T-helper 9 cell (primary cell): ENCODE data around the gene RAI1.

ENCODE experiments used
- DNase-seq: peaks from one replicate; pipeline ENCODE4 v3.0.0-alpha.2; 2020

RAI1 gene

DNA sequence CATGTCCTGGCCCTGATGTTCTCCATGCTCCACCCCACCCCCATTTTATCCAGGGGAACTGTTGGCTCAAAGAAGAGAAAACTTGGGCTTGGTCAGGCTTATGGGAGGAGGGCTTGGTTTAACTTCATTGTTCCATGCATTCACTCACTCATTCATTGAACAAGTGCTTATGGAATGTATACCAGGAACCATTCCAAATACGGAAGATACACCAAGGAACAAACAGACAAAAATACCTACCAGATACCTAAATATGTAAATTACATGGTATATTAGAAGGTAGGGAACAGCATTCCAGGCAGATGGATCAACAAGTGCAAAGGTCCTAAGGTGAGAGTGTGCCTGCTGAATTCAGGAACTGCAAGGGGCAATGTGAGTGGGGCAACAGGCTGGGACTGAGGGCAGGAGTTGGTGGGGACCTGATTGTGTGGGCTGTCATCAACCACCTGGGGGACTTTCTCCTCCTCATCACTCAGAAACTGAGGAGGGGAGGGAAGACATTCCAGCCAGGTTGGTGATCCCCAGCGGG, 39.9 kb downstream of the RAI1 start:
- DNase-seq: no peak

DNA sequence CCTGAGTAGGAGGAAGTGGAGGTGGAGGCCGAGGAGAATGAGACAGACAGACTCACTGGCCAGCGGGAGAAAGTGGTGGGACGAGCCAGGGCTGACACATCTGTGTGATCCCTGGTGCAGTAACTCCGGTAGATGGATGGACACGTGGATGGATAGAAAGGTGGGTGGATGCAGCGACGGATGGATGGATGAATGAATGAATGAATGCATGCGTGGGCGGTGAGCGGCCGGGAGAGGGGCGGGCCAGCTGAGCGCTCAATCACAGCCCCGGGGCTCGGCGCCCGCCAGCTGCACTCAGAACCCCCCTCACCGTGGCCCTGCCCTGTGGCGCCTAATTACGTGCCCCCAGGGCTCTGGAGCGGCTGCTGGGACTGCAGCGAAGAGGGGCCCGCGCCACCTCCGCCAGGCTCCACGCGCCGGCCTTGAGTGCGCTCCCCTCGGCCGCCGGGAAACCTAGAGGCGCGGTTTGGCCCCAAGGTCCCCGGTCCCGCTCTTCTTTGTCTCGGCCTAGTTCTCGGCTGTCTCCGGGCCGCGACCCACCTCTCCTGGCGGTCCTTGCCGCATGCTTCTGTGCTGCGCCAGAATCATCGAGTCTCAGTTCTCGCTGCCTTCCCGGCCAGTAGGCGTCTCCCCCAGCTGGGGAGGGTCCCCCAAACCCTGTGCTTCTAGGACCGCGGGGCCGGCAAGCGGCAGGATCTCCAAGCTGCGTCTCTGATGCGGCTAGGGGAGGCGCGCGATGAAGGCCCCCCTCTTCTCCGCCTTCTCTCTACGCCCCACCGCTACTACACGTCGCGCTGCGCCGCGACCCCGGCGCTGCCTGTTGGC, 41.0 kb downstream of the RAI1 start:
- DNase-seq: no peak

- no peak for DNase-seq
Observed at GRCh38 chr17:17722906-17723353, 41.7 kb downstream of the RAI1 start.

DNA sequence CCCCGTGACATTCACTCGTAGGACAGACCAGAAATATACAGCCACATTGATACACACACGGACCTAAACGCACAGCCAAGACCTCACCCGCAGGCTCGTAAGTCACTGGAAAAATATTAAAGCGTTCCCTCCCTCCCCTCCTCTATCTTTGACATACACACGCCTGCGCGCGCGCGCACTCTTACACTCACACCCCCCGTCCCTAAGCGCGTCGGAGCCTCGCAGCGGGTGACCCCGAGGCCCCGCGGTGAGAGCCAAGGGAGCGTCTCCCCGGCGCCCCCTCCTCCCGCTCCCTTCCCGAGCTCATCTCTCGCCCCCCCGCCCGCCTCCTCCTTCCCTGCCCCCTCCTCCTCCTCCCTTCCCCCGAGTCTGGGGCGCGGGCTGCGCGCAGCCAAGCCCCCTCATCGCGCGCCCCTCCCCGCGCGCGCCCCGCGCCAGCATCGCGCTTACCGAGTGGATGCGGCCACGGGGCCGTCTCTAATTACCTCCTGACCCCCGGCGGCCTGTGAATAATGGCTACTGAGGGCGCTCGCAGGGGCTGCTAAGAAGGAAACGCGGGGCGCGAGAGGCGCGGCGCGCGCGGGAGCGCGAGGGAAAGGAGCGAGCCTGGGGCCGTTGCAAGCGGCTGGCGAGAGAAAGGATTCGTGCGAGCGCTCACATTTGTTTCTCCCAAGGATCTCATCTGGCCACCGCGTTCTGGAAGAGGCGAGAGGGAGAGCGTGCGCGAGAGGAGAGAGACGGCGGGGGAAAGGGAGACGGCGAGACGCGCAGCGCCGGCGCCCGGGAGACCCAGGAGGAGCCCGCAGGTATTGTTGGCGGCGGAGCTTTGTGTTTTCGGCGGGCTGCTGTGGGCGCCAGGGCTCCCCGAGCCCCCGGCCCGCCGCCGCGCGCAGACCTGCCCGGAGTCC, 42.4 kb downstream of the RAI1 start:
- peak; percentile 17 for DNase-seq

DNA sequence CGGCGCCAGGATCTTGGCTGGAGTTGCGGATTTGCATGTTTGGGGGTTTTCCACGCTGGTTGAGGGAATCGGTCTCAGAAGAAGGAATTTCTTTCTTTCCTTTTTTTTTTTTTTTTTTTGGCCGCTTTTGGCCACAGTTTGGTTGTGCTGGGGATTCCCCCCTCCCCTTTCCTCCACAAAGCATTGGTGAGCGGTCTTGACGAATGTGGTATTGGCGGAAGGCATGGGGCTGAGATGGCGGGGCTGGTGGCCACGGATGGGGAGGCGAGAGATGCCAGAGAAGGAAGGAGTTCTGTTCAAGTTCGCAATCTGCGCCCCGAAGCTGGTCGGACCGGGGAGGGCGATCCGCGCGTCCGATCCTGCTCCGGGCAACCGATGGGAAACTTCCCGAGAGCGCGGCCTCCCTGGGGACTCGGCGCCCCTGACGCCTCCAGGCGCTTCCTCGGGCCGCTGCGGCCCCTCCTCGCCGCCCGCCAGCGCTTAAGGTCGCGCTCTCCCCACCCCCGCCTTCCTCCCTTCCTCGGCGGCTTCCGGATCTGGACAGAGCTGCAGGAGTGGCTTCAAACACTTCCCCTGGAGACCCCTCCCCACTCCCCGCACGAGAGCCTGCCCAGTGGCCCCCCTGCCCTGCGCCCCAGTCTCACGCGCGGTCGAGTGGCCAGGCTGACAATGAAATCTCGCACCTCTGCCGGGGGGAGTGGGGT, 43.2 kb downstream of the RAI1 start:
- no peak for DNase-seq

DNA sequence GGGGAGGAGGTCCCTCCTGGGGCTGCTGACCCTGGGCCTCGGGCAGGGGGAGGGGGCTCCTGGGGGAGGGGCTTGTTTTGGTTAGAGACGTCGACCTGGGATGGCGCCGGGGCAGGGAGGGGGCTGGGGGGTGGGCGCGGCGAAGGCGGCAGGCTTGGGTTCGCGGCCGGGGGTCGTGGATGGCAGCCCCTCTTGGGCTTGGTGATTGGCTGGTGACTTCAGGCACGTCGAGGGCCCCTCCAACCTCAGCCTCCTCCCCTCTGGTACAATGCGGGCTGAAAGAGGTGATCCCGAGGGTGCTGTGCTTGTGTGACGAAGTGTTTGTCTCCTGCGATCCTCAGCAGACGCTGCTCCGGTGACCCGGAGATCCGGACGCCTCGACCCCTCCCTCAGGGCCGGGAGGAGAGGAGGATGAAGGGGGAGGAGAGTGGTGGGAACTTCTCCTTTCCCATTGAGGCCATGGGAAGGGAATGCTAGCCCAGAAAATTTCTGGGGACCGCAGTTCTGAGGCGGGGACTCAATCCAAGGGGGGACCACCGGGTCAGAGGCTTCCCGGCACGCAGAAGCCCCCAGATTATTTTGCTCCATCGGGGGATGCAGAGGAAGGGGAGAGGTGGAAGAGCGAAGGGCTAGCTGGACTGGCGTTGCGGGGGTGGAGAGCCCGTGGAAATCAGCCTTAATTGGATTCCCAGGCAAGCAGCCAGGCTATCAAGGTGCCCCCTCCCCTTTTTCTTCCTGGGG, 43.9 kb downstream of the RAI1 start:
- no peak for DNase-seq

DNA sequence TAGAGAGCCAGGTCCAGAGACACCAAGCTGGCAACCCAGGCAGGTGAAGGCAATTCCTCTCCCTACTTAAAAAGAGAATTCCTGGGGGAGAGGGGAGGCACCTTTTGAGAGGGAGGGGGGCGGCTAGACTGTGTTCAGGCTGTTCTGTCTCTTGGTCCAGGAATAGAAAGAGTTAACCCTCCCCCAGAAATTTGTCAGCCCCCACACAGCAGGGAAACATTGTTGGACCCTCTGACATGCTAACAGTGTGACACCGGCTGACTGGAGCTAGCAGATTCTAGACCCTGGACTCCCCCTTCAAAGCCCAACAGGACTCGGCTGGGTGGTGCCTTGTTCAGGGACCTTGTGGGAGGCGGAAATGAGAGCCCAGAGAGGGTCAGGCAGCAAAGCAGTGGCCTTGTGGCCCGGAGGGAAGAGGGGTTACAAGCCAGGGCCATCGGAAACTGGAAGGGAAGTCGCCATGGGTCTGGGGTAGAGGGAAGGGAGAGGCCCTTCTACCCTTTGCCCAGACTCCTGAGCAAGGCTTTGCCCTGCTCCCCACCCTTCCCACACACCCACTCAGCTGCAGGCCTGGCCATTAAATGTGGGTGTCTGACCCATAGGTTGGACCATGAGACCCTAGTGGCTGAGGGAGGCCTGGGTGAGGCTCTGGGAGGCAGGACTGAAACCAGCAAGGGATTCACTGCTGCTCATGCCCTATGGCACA, 44.6 kb downstream of the RAI1 start:
- no peak for DNase-seq

DNA sequence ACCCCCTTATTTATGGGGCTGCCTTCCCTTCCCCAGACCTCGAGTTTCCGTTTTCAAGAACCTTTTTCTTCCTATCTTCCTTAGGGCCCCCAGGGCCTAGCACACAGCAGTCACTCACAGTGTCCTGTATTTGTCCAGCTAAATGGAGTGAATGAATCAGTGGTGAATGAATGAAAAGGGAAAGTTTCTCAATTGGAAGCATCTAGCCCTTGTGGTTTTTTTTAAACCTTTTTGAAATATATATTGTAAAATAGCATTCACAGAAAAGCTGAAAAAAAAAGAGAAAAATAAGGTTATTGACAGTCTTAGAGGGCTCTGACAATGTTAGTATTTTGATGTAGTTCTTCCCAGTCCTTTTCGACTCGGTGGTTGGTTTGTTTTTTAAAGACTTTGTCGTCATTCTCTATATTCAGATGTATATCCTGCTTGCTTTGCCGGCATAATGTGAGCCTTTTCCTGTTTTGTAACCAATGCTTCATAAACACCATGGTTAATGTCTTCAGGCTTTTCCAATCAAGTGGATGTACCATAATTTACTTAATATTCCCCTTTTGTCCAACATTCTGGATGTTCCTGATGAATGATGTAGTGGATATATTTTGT, 45.3 kb downstream of the RAI1 start:
- no peak for DNase-seq

- DNase-seq: no peak
Observed at GRCh38 chr17:17727111-17727659, 45.9 kb downstream of the RAI1 start.

GRCh38 chr17:17728146-17728545, 46.9 kb downstream of the RAI1 start:
- no peak for DNase-seq

GRCh38 chr17:17728550-17729251, 47.4 kb downstream of the RAI1 start:
- DNase-seq: no peak

GRCh38 chr17:17729620-17730249, 48.5 kb downstream of the RAI1 start:
- peak; percentile 40 for DNase-seq

DNA sequence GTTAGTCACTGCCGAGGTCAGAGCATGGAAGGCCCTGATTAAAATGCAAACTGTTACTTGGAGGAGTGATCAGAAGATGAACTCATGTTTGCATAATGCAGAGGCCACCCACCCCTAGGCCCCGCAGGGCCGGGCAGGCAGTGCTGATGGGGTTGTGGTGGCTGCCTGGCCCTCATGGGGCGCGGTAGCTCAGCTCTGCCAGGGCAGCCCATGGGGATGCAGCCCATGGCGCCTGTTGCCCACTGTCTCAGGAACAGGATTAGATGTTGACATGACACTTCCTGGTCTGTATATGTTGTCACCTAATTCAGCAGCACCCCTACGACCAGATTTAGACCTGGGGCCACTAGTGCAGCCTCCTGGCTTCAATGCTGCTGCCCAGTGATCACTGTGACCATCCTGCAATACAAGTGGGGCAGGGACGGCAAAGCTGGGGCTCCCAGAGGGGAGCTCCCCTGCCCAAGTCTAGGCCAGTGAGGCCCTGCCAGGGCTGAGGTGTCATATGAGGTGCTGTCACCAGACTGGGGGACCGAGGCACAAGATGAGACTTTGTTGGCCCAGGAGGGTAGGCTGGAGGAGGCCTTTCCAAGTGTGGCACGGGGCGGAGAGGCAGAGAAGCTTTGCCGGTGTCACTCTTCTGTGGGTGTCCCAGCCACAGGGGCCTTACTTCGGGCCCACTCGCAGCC, 49.1 kb downstream of the RAI1 start:
- DNase-seq: no peak

GRCh38 chr17:17732444-17732843, 51.2 kb downstream of the RAI1 start:
- no peak for DNase-seq

GRCh38 chr17:17732892-17733670, 51.8 kb downstream of the RAI1 start:
- DNase-seq: no peak

DNA sequence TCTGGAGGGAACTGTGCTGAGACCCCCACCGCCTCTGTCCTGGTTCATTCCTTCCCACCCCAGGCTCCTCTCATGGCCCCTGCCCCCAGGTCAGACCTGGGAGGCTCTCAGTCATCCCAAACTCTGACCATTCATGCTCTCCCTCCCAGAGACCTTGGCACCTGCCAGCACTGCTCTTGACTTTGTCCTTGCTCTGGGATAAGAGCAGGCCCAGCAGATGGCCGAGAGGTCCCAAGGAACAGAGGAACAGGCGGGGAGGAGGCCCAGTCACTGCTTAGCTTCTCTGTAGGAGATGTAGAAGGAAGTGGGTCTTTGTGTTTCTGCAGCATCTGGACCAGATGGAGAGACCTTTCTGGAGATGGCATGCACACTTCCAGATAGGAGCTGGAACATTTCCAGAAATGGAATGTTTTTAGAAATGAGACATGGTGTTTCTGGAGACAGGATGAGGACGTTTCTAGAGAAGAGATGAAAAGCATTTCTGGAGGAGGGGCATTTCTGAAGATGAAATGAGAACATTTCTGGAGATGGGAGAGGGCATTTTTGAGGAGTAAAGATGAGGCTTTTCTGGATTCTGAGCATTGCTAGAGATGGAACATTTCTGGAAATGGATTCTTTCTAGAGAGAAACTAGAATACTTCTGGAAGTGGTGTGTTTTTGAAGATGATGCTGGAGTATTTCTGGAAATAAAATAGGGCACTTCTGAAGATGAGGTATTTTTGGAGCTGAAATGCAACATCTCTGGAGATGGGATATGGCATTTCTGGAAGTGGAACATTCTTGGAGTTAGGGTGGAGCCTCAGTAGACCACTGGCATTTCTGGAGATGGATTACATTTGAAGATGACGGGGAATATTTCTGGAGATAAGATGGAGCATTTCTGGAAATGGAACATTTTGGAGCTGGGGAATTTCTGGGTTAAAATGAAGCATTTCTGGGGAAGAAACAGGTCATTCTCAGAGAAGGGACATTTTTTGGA, 55.2 kb downstream of the RAI1 start:
- DNase-seq: no peak
